Measurements from ENCODE around the gene MAP3K10. TPM values are rescaled to one million over a fixed set of nuclear protein-coding genes. Genes with fewer than 3 reads are reported as not detected.

MAP3K10 gene
- total and polyA plus RNA-seq, 3 donors from 2014 or later: 23.1 to 35.0 (median 23.8) TPM

GRCh38 chr19:40243181-40243580 is 52.0 kb downstream of the MAP3K10 start:
- H3K4me1 ChIP-seq: peaks cover 33% of the 10 kb centered on the region
- H3K36me3 ChIP-seq (ENCODE audit: low read depth, missing control alignments): no peaks in the 10 kb centered on the region
- no peak for DNase-seq
- H3K27me3 ChIP-seq: no peaks in the 10 kb centered on the region
- no peaks in the 10 kb centered on the region for H3K9me3 ChIP-seq
- H3K4me3 ChIP-seq: no peak overlapping the region
- TF ChIP-seq CTCF (IDR thresholded peaks at IDR 0.05): no peak
- no peak for TF ChIP-seq POLR2A (IDR thresholded peaks at IDR 0.05)
- intact Hi-C loops (cut with DNase I; ENCODE audit: low total_unique reads): no loop called here
- no peak overlapping the region for H3K27ac ChIP-seq
- WGBS, 2 donors: 86 to 91% methylated on average over 2 of the region's 2 CpGs

GRCh38 chr19:40244579-40245317 is 53.5 kb downstream of the MAP3K10 start:
- Histone ChIP-seq H3K27ac (no peak overlapping the region), H3K4me1 (peaks cover 33% of the 10 kb centered on the region), H3K9me3 (no peaks in the 10 kb centered on the region), H3K36me3 (ENCODE audit: low read depth, missing control alignments) (no peaks in the 10 kb centered on the region), H3K4me3 (no peak overlapping the region), H3K27me3 (no peaks in the 10 kb centered on the region)
- no peak for DNase-seq
- intact Hi-C loops (cut with DNase I; ENCODE audit: low total_unique reads): no loop called here
- 69 to 87% methylated on average over 12 of the region's 12 CpGs for WGBS, 2 donors
- TF ChIP-seq POLR2A (IDR thresholded peaks at IDR 0.05) (no peak), CTCF (IDR thresholded peaks at IDR 0.05) (no peak)

GRCh38 chr19:40245506-40246128 is 54.4 kb downstream of the MAP3K10 start:
- H3K27ac ChIP-seq: no peak overlapping the region
- no peaks in the 10 kb centered on the region for H3K9me3 ChIP-seq
- WGBS, 2 donors: 67 to 69% methylated on average over 9 of the region's 9 CpGs
- intact Hi-C loops (cut with DNase I; ENCODE audit: low total_unique reads): no loop called here
- TF ChIP-seq POLR2A (IDR thresholded peaks at IDR 0.05): no peak
- TF ChIP-seq CTCF (IDR thresholded peaks at IDR 0.05): no peak
- H3K4me1 ChIP-seq: peaks cover 33% of the 10 kb centered on the region
- H3K27me3 ChIP-seq: no peaks in the 10 kb centered on the region
- DNase-seq: no peak
- H3K36me3 ChIP-seq (ENCODE audit: low read depth, missing control alignments): no peaks in the 10 kb centered on the region
- H3K4me3 ChIP-seq: no peak overlapping the region

GRCh38 chr19:40246292-40247073 is 55.3 kb downstream of the MAP3K10 start:
- intact Hi-C loops (cut with DNase I; ENCODE audit: low total_unique reads): no loop called here
- no peaks in the 10 kb centered on the region for H3K27me3 ChIP-seq
- peaks cover 32% of the 10 kb centered on the region for H3K4me1 ChIP-seq
- H3K4me3 ChIP-seq: no peak overlapping the region
- WGBS, 2 donors: 86 to 94% methylated on average over 7 to 16 of the region's 16 CpGs
- no peaks in the 10 kb centered on the region for H3K36me3 ChIP-seq (ENCODE audit: low read depth, missing control alignments)
- H3K9me3 ChIP-seq: no peaks in the 10 kb centered on the region
- TF ChIP-seq POLR2A (IDR thresholded peaks at IDR 0.05): no peak
- no peak for TF ChIP-seq CTCF (IDR thresholded peaks at IDR 0.05)
- DNase-seq: no peak
- H3K27ac ChIP-seq: no peak overlapping the region

All from testis (tissue), 3 donors.